PC-3 (cell line): ENCODE measurements around the gene SLC15A3.

Experiments used
- EZH2 ChIP-seq: fragments of 300-600 bp; sonication (generic); IDR thresholded peaks from one replicate; pipeline ENCODE4 v1.6.1; 2017; ENCODE audit warnings: antibody characterized with exemption, mild to moderate bottlenecking, low read length; ENCODE audit not compliant: unreplicated experiment
- EZH2phosphoT487 ChIP-seq: fragments of 300-600 bp; sonication (generic); IDR thresholded peaks from 2 replicates; pipeline ENCODE4 v1.6.1; 2018; ENCODE audit warnings: mild to moderate bottlenecking, antibody characterized with exemption, low read length, borderline replicate concordance
- TF ChIP-seq, protein P1 (sequence below): fragments of 300-600 bp; sonication (generic); conservative IDR thresholded peaks from 2 replicates; pipeline ENCODE4 v1.5.1; 2017; ENCODE audit warnings: antibody characterized with exemption, low read depth, mild to moderate bottlenecking, low read length

DNA sequence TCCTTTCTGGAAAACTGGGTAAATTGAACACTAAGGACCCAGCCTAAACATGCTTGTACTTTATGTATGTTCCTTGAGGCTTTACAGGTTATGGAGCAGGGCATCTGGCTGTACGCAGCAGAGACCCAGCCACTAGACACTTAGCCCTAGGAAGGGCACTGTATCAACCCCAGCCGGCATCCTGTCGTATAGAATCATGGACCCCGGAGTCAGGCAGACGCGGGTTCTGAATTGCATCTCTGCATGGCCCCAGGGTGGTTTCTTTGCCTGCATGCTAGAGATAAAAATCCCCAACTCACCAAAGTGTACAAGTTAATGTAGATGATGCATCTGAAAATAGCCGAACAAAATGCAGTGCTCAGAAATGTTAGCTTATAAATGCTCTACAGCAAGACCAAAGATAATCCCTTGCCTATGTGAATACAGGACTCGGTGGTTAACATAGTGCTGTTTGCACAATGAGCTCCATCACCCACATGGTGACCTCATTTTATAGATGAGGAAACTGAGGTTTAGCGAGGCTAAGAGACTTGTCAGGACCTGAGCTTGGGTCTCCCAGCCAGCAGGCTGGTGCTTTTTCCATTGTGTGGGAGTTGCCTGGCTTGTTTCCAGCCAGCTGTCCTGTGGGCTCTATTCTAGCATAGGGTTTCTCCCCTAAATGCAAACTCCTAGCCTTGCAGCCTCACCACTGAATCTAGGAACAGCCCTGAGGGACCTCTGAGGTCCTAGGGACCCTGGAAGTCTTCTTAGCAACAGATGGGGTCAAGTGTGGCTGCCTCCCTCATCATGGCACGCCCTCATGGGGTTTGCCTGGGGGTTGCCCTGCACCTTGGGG is 26.8 kb upstream of the SLC15A3 start:
- TF ChIP-seq, protein P1, sequence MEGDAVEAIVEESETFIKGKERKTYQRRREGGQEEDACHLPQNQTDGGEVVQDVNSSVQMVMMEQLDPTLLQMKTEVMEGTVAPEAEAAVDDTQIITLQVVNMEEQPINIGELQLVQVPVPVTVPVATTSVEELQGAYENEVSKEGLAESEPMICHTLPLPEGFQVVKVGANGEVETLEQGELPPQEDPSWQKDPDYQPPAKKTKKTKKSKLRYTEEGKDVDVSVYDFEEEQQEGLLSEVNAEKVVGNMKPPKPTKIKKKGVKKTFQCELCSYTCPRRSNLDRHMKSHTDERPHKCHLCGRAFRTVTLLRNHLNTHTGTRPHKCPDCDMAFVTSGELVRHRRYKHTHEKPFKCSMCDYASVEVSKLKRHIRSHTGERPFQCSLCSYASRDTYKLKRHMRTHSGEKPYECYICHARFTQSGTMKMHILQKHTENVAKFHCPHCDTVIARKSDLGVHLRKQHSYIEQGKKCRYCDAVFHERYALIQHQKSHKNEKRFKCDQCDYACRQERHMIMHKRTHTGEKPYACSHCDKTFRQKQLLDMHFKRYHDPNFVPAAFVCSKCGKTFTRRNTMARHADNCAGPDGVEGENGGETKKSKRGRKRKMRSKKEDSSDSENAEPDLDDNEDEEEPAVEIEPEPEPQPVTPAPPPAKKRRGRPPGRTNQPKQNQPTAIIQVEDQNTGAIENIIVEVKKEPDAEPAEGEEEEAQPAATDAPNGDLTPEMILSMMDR, result no peak
- no peak for TF ChIP-seq EZH2phosphoT487
- no peak for TF ChIP-seq EZH2
